GM11168 (cell line): ENCODE data around the gene RAB21.
"Not testable (repeated sequence)": the region's sequence is repeated elsewhere in the genome, so short reads cannot be mapped to it uniquely, and the experiment has no call there.

ENCODE experiments used
- in situ Hi-C: fragments of 300-500 bp; cut with MboI; formaldehyde crosslinking; loops from one replicate; pipeline ENCODE4 v1.12.0; 2022; ENCODE audit warnings: low sequenced_read_pairs; ENCODE audit not compliant: unreplicated experiment

RAB21 gene

GRCh38 chr12:71791473-71792150 is 36.9 kb downstream of the RAB21 start:
- in situ Hi-C loops, result no loop called here

GRCh38 chr12:71792599-71792998 is 37.9 kb downstream of the RAB21 start:
- in situ Hi-C loops, result no loop called here

GRCh38 chr12:71795901-71796300 is 41.2 kb downstream of the RAB21 start:
- in situ Hi-C loops, result no loop called here

- in situ Hi-C loops, result no loop called here
Measured at GRCh38 chr12:71797531-71797930, 42.9 kb downstream of the RAB21 start.

DNA sequence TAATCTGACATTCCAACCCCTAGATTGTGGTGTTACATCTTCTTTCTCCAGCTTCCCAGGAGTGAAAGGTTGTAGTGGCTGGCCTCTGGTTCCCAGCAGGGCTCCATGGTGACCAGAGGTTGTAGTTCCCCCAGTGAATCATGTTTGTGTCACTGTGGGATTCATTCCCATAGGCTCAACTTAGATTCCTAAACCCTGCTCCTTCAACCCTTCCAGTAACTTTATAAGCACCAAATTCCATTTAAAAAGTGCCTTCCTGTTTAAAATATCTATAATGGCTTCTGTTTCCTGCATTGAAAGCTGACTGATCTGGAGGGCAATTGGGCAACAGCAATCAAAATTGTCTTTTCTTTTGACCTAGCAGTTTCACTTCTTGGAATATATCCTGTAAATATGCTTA is 44.4 kb downstream of the RAB21 start:
- in situ Hi-C loops, result no loop called here

- in situ Hi-C loops, result no loop called here
Measured at GRCh38 chr12:71800177-71800576, 45.5 kb downstream of the RAB21 start.

- in situ Hi-C loops, result no loop called here
Measured at GRCh38 chr12:71804505-71804904, 49.8 kb downstream of the RAB21 start.

DNA sequence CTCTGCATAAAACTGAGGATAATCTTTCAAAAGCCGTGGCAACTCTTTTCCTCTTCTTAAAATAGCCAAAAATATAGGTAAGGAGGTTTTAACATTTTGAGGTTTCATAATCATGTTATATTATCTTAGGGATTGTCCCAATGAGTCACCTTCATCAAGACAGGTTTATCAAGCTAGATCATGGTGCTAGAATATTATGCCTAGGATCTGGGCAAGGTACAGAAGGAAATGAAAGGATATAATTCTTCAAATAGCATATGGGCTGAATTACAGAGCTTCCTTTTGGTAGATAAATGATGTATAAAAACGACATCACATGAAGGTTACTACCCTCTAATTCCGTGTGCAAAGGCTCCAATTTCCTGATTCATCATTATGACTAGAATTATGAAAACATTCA is 56.3 kb downstream of the RAB21 start:
- in situ Hi-C loops, result no loop called here

- in situ Hi-C loops, result not testable (repeated sequence)
Measured at GRCh38 chr12:71815242-71815641, 60.6 kb downstream of the RAB21 start.

DNA sequence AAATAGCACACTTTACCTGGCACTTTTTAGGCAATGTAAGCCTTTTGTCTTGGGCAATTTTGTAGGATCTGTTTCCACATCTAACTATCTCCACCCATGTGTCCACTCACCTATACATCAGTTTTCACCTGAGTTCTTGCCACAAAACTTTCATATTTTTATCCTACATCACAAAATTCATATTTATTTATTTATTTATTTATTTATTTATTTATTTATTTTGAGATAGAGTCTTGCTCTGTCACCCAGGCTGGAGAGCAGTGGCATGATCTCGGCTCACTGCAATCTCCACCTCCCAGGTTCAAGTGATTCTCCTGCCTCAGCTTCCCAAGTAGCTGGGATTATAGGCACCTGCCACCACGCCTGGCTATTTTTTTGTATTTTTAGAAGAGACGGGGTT is 67.4 kb downstream of the RAB21 start:
- in situ Hi-C loops, result not testable (repeated sequence)

DNA sequence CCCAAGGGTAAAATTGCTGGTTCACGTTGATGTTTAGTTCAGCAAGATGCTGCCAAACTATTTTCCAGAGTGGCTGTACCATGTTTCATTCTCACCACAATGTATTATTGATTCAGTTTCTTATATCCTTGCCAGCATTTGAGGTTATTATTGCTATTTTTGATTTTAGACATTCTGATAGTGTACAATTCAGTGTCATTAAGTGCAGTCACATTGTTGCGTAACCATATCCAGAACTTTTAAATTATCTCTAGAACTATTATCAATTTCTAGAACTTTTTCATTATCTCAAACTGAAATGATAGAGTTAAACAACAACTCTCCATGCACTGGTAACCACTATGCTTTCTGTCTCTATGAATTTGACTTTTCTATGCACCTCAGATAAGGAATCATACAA is 74.2 kb downstream of the RAB21 start:
- in situ Hi-C loops, result no loop called here

- in situ Hi-C loops, result no loop called here
Measured at GRCh38 chr12:71837356-71837755, 82.7 kb downstream of the RAB21 start.

- in situ Hi-C loops, result no loop called here
Measured at GRCh38 chr12:71838231-71838630, 83.6 kb downstream of the RAB21 start.

- in situ Hi-C loops, result no loop called here
Measured at GRCh38 chr12:71838676-71839075, 84.0 kb downstream of the RAB21 start.

DNA sequence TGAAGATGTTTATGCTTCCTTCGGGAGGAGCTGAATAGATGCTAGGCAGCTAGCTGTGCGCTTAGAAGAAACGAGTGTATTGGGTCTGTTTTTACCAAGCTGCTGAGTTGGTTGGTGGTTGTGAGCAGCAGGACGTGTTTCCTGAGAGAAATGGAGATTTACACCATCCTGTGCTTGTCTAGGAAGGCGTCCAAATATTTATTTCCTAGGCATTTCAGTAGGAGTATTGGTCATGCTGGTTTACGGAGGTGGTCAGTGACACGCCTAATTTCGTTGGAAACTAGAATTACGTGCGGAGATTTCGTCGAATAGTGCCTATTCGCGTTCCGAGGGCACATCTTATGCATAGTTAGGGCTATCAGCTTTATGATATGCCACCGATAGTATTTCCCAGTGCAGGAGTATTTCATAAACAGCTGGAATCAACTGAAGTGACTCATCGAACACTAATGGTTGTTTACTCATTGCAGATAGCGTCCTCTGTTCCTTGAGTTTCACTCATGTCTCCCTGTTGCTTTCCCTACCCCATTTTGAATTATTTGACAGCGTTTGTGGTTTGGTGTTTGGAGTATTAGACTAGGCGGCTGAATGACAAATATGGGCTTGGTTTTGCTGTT is 85.7 kb downstream of the RAB21 start:
- in situ Hi-C loops, result no loop called here

GRCh38 chr12:71846322-71846940 is 91.8 kb downstream of the RAB21 start:
- in situ Hi-C loops, result no loop called here

- in situ Hi-C loops, result no loop called here
Measured at GRCh38 chr12:71848212-71848611, 93.5 kb downstream of the RAB21 start.

GRCh38 chr12:71849109-71849851 is 94.6 kb downstream of the RAB21 start:
- in situ Hi-C loops, result no loop called here
